SJSA1 (cell line): Measurements from ENCODE around the gene CTSD. TPM values are rescaled to one million over a fixed set of nuclear protein-coding genes. Genes with fewer than 3 reads are reported as not detected.

Experiments used
- DNase-seq, 2 experiments: peaks; one replicate each; pipeline ENCODE4 v3.0.0-alpha.2; 2015 to 2020; ENCODE audit warnings: low spot score in 2 of 2, low read depth in 1 of 2
- H3K27ac ChIP-seq: fragments of 250-450 bp; sonication (Bioruptor Pico); 2 replicates; pipeline ENCODE4 v1.5.1; 2020; ENCODE audit warnings: mild to moderate bottlenecking, moderate library complexity
- H3K27me3 ChIP-seq: fragments of 250-450 bp; sonication (Bioruptor Pico); replicated peaks from 2 replicates; pipeline ENCODE4 v1.5.1; 2020; ENCODE audit warnings: mild to moderate bottlenecking, moderate library complexity
- H3K36me3 ChIP-seq: fragments of 250-450 bp; sonication (Bioruptor Pico); 2 replicates; pipeline ENCODE4 v1.5.1; 2020; ENCODE audit warnings: mild to moderate bottlenecking
- H3K4me1 ChIP-seq: fragments of 250-450 bp; sonication (Bioruptor Pico); replicated peaks from 2 replicates; pipeline ENCODE4 v1.6.1; 2021; ENCODE audit warnings: mild to moderate bottlenecking
- H3K4me3 ChIP-seq: fragments of 250-450 bp; sonication (Bioruptor Pico); 2 replicates; pipeline ENCODE4 v1.5.1; 2020; ENCODE audit warnings: mild to moderate bottlenecking
- H3K9me3 ChIP-seq: fragments of 250-450 bp; sonication (Bioruptor Pico); replicated peaks from 2 replicates; pipeline ENCODE4 v1.5.1; 2020; ENCODE audit warnings: mild to moderate bottlenecking
- total RNA-seq: library from RNA; depleted of rRNA; stranded (reverse); fragments of >200 nt; shearing (Covaris generic); gene quantifications from 2 replicates; pipeline ENCODE4 v1.2.3, GENCODE V29; 2014; rRNA removed

Gene CTSD
- total RNA-seq, 1 experiment from 2014 or later = 253 TPM

GRCh38 chr11:1717745-1718144 lies 46.0 kb downstream of the CTSD start:
- Histone ChIP-seq H3K4me1 (no peaks in the 10 kb centered on the region), H3K27ac (no peak overlapping the region), H3K36me3 (no peaks in the 10 kb centered on the region), H3K27me3 (peaks cover 9% of the 10 kb centered on the region), H3K4me3 (no peak overlapping the region), H3K9me3 (no peaks in the 10 kb centered on the region)
- no peak for DNase-seq

GRCh38 chr11:1714908-1715885 lies 48.5 kb downstream of the CTSD start:
- Histone ChIP-seq H3K4me1 (no peaks in the 10 kb centered on the region), H3K27ac (no peak overlapping the region), H3K9me3 (no peaks in the 10 kb centered on the region), H3K36me3 (no peaks in the 10 kb centered on the region), H3K4me3 (no peak overlapping the region), H3K27me3 (peaks cover 6% of the 10 kb centered on the region)
- DNase-seq = no peak

GRCh38 chr11:1708716-1709115 lies 55.0 kb downstream of the CTSD start:
- Histone ChIP-seq H3K36me3 (no peaks in the 10 kb centered on the region), H3K27me3 (no peaks in the 10 kb centered on the region), H3K9me3 (no peaks in the 10 kb centered on the region), H3K27ac (no peak overlapping the region), H3K4me1 (peaks cover 5% of the 10 kb centered on the region), H3K4me3 (no peak overlapping the region)
- DNase-seq = no peak

GRCh38 chr11:1707751-1708150 lies 56.0 kb downstream of the CTSD start:
- Histone ChIP-seq H3K4me3 (no peak overlapping the region), H3K27me3 (no peaks in the 10 kb centered on the region), H3K9me3 (no peaks in the 10 kb centered on the region), H3K36me3 (no peaks in the 10 kb centered on the region), H3K27ac (no peak overlapping the region), H3K4me1 (peaks cover 5% of the 10 kb centered on the region)
- no peak for DNase-seq

- Histone ChIP-seq H3K9me3 (no peaks in the 10 kb centered on the region), H3K36me3 (no peaks in the 10 kb centered on the region), H3K27me3 (no peaks in the 10 kb centered on the region), H3K4me1 (peaks cover 5% of the 10 kb centered on the region), H3K4me3 (no peak overlapping the region), H3K27ac (no peak overlapping the region)
- DNase-seq = no peak
These were observed 56.9 kb downstream of the CTSD start for GRCh38 chr11:1706634-1707400.

GRCh38 chr11:1705126-1706052 lies 58.3 kb downstream of the CTSD start:
- Histone ChIP-seq H3K4me1 (peaks cover 5% of the 10 kb centered on the region), H3K27me3 (no peaks in the 10 kb centered on the region), H3K27ac (no peak overlapping the region), H3K9me3 (no peaks in the 10 kb centered on the region), H3K4me3 (no peak overlapping the region), H3K36me3 (no peaks in the 10 kb centered on the region)
- peak in 1 of 2 experiments; percentile 1 for DNase-seq

- Histone ChIP-seq H3K4me1 (peaks cover 5% of the 10 kb centered on the region), H3K9me3 (no peaks in the 10 kb centered on the region), H3K27me3 (no peaks in the 10 kb centered on the region), H3K27ac (no peak overlapping the region), H3K36me3 (no peaks in the 10 kb centered on the region), H3K4me3 (no peak overlapping the region)
- DNase-seq = no peak
These were observed 60.6 kb downstream of the CTSD start for GRCh38 chr11:1703146-1703545.

Other genes starting within 250 kb of the CTSD start
- gene DUSP8, start 191.7 kb downstream of the CTSD start, total RNA-seq = 0.13 and 0.82 TPM in 2 replicates
- not detected in 2 replicates for gene KRTAP5-1, start 178.6 kb downstream of the CTSD start, total RNA-seq
- not detected in 2 replicates for gene KRTAP5-2, start 165.6 kb downstream of the CTSD start, total RNA-seq
- gene KRTAP5-3, start 155.5 kb downstream of the CTSD start, total RNA-seq = not detected in 2 replicates
- gene KRTAP5-4, start 141.8 kb downstream of the CTSD start, total RNA-seq = not detected in 2 replicates
- gene KRTAP5-5, start 134.2 kb downstream of the CTSD start, total RNA-seq = not detected in 2 replicates
- gene KRTAP5-6, start 66.7 kb downstream of the CTSD start, total RNA-seq = not detected in 2 replicates
- gene IFITM10, start 13.3 kb downstream of the CTSD start, total RNA-seq = 0.05 TPM in 1 of 2 replicates, not detected in the other
- gene SYT8, start 71.1 kb upstream of the CTSD start, total RNA-seq = 0.06 TPM in 1 of 2 replicates, not detected in the other
- gene TNNI2, start 75.1 kb upstream of the CTSD start, total RNA-seq = not detected in 2 replicates
- gene LSP1, start 89.2 kb upstream of the CTSD start, total RNA-seq = 0.50 and 3.4 TPM in 2 replicates
- not detected in 2 replicates for gene PRR33, start 128.0 kb upstream of the CTSD start, total RNA-seq
- 7.5 and 8.0 TPM in 2 replicates for gene TNNT3, start 155.8 kb upstream of the CTSD start, total RNA-seq
- 155 and 244 TPM in 2 replicates for gene MRPL23, start 183.4 kb upstream of the CTSD start, total RNA-seq
- gene H19, start 233.9 kb upstream of the CTSD start, total RNA-seq = not detected in 2 replicates